ENCODE results near the gene SLC26A1.

Gene SLC26A1

DNA sequence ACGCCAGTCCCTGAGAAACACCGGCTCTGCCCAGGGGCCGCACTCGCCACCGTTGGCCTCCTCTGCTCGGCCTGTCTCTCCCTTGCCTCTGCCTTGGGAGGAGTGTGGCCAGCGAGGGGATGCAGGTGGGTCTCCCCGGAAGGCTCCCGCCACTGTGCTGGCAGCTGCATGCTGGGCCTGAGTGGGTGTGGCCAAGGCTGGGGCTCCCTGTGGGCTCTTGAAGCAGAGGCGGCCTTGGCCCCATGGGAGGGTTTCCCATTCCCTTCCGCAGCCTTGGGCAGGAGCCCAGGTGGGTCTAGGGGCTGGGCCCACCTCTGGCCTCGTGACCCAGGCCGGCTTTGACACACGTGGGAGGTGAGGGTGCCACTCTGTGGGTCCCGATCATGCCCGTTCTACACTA, 37.4 kb upstream of the SLC26A1 start:
- Histone ChIP-seq H2BK5ac (ENCODE audit: low read length) (peak overlapping the region; percentile 94), H3K14ac (ENCODE audit: low read length) (peak overlapping the region; percentile 4), H3K9ac (ENCODE audit: low read depth, low read length, poor library complexity) (peak overlapping the region; percentile 32), H3K27ac (replicated peaks; ENCODE audit: low read length) (no peak overlapping the region), H3K4me1 (ENCODE audit: control insufficient read depth in 2 of 2, insufficient read depth in 1 of 2, low read depth in 1 of 2, low read length in 2 of 2) (peaks cover 12 to 38% of the 10 kb centered on the region in 2 donors), H2AFZ (ENCODE audit: low read length) (no peak overlapping the region), H3K4me2 (ENCODE audit: insufficient read depth, low read length, poor library complexity, severe bottlenecking) (no peak overlapping the region), H4K8ac (ENCODE audit: low read depth, low read length) (no peak overlapping the region), H3K36me3 (replicated peaks in 1 of 2; ENCODE audit: control insufficient read depth in 2 of 2, insufficient read depth in 2 of 2, low read length in 2 of 2) (peaks cover 6 to 12% of the 10 kb centered on the region in 2 donors), H2BK15ac (ENCODE audit: low read length) (peak overlapping the region; percentile 96), H4K91ac (ENCODE audit: low read depth, low read length, poor library complexity) (no peak overlapping the region), H3K9me3 (replicated peaks in 1 of 2; ENCODE audit: control insufficient read depth in 2 of 2, insufficient read depth in 1 of 2, low read depth in 1 of 2, low read length in 2 of 2) (peaks cover 0 to 6% of the 10 kb centered on the region in 2 donors), H3K27me3 (ENCODE audit: control insufficient read depth in 3 of 3, insufficient read depth in 3 of 3, low read depth in 1 of 3, low read length in 3 of 3) (peaks cover 0 to 7% (median 0%) of the 10 kb centered on the region in 3 experiments), H3K18ac (ENCODE audit: low read length) (peak overlapping the region; percentile 29), H2BK12ac (ENCODE audit: low read length) (no peak overlapping the region), H3K79me1 (ENCODE audit: low read depth, low read length) (no peaks in the 10 kb centered on the region), H3K4ac (ENCODE audit: low read length) (no peak overlapping the region), H2BK120ac (ENCODE audit: low read depth, low read length) (no peak overlapping the region), H3K4me3 (ENCODE audit: low read length in 2 of 2) (no peak overlapping the region), H2AK5ac (ENCODE audit: low read depth, low read length) (peak overlapping the region; percentile 100), H3K23ac (ENCODE audit: low read depth, low read length, poor library complexity) (peak overlapping the region; percentile 30)
- DNase-seq (ENCODE audit: low spot score): no peak
- WGBS, 2 donors (ENCODE audit: extremely low coverage in 2 of 2, insufficient read length in 2 of 2, insufficient replicate concordance in 1 of 2): no CpG with 5 or more reads among the region's 16 CpGs

DNA sequence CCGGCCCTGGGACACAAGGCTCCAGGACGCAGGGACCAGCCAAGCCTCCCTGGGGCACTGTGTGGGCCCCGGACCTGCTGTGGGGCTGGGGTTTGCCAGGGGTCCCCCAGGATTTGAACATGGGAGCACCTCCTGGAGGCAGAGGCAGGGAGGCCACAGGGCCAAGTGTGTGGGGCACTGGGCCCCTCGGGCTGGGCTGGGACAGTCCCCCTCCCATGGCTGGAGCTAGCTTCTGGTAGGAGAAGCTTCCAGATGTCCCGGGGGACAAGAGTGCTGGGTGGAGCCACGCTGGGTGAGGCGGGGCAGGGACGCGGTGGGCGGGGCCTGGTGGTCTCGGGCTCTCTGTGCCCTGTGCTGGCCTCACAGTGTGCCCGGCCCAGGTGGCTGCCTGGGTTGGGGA, 36.8 kb upstream of the SLC26A1 start:
- Histone ChIP-seq H3K4ac (ENCODE audit: low read length) (peak overlapping the region; percentile 17), H3K79me1 (ENCODE audit: low read depth, low read length) (no peaks in the 10 kb centered on the region), H4K91ac (ENCODE audit: low read depth, low read length, poor library complexity) (peak overlapping the region; percentile 32), H3K23ac (ENCODE audit: low read depth, low read length, poor library complexity) (no peak overlapping the region), H2BK15ac (ENCODE audit: low read length) (peak overlapping the region; percentile 95), H2BK12ac (ENCODE audit: low read length) (peak overlapping the region; percentile 63), H2BK5ac (ENCODE audit: low read length) (peak overlapping the region; percentile 94), H3K27me3 (ENCODE audit: control insufficient read depth in 3 of 3, insufficient read depth in 3 of 3, low read depth in 1 of 3, low read length in 3 of 3) (peaks cover 0 to 7% (median 0%) of the 10 kb centered on the region in 3 experiments), H2AFZ (ENCODE audit: low read length) (no peak overlapping the region), H4K8ac (ENCODE audit: low read depth, low read length) (no peak overlapping the region), H3K4me3 (ENCODE audit: low read length in 2 of 2) (no peak overlapping the region), H3K36me3 (replicated peaks in 1 of 2; ENCODE audit: control insufficient read depth in 2 of 2, insufficient read depth in 2 of 2, low read length in 2 of 2) (peaks cover 12 to 18% of the 10 kb centered on the region in 2 donors), H3K4me2 (ENCODE audit: insufficient read depth, low read length, poor library complexity, severe bottlenecking) (no peak overlapping the region), H3K9ac (ENCODE audit: low read depth, low read length, poor library complexity) (no peak overlapping the region), H2BK120ac (ENCODE audit: low read depth, low read length) (no peak overlapping the region), H3K14ac (ENCODE audit: low read length) (no peak overlapping the region), H3K18ac (ENCODE audit: low read length) (peak overlapping the region; percentile 87), H3K4me1 (ENCODE audit: control insufficient read depth in 2 of 2, insufficient read depth in 1 of 2, low read depth in 1 of 2, low read length in 2 of 2) (peaks cover 12 to 39% of the 10 kb centered on the region in 2 donors), H3K27ac (replicated peaks; ENCODE audit: low read length) (no peak overlapping the region), H2AK5ac (ENCODE audit: low read depth, low read length) (peak overlapping the region; percentile 100), H3K9me3 (replicated peaks in 1 of 2; ENCODE audit: control insufficient read depth in 2 of 2, insufficient read depth in 1 of 2, low read depth in 1 of 2, low read length in 2 of 2) (peaks cover 0 to 11% of the 10 kb centered on the region in 2 donors)
- WGBS, 2 donors (ENCODE audit: extremely low coverage in 2 of 2, insufficient read length in 2 of 2, insufficient replicate concordance in 1 of 2): no CpG with 5 or more reads among the region's 12 CpGs
- DNase-seq (ENCODE audit: low spot score): no peak

DNA sequence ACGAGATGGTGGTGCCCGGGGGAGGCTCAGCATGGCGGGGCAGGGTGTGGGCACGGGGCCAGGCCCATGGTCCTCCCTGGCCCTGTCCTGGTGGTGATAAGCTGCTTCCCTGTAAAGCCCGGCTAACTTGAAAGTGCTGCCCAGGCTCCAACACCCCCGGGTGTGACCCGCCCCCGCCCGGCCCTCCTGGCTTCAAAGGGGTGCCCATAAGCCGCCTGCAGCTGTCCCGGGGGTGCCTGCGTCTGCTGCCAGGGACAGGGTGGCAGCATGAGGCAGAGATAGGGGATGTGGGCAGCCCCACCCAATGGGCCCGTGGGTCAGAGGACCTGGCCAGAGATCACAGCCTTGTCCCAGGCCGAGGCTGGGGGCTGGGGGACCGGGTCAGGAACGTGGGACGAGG, 36.3 kb upstream of the SLC26A1 start:
- H3K79me1 ChIP-seq (ENCODE audit: low read depth, low read length): peaks cover under 1% of the 10 kb centered on the region
- no peak overlapping the region for H3K4me2 ChIP-seq (ENCODE audit: insufficient read depth, low read length, poor library complexity, severe bottlenecking)
- H3K4me1 ChIP-seq (ENCODE audit: control insufficient read depth in 2 of 2, insufficient read depth in 1 of 2, low read depth in 1 of 2, low read length in 2 of 2): peaks cover 12 to 39% of the 10 kb centered on the region in 2 donors
- peak overlapping the region; percentile 84 for H2BK12ac ChIP-seq (ENCODE audit: low read length)
- peak overlapping the region; percentile 89 for H3K23ac ChIP-seq (ENCODE audit: low read depth, low read length, poor library complexity)
- H2AFZ ChIP-seq (ENCODE audit: low read length): no peak overlapping the region
- H4K91ac ChIP-seq (ENCODE audit: low read depth, low read length, poor library complexity): peak overlapping the region; percentile 32
- H4K8ac ChIP-seq (ENCODE audit: low read depth, low read length): no peak overlapping the region
- H2AK5ac ChIP-seq (ENCODE audit: low read depth, low read length): peak overlapping the region; percentile 100
- peaks cover 0 to 11% of the 10 kb centered on the region in 2 donors for H3K9me3 ChIP-seq (replicated peaks in 1 of 2; ENCODE audit: control insufficient read depth in 2 of 2, insufficient read depth in 1 of 2, low read depth in 1 of 2, low read length in 2 of 2)
- DNase-seq (ENCODE audit: low spot score): no peak
- H2BK5ac ChIP-seq (ENCODE audit: low read length): peak overlapping the region; percentile 94
- no peak overlapping the region for H3K27ac ChIP-seq (replicated peaks; ENCODE audit: low read length)
- H2BK120ac ChIP-seq (ENCODE audit: low read depth, low read length): no peak overlapping the region
- peak overlapping the region; percentile 95 for H2BK15ac ChIP-seq (ENCODE audit: low read length)
- no peak overlapping the region for H3K14ac ChIP-seq (ENCODE audit: low read length)
- peaks cover 0 to 7% (median 0%) of the 10 kb centered on the region in 3 experiments for H3K27me3 ChIP-seq (ENCODE audit: control insufficient read depth in 3 of 3, insufficient read depth in 3 of 3, low read depth in 1 of 3, low read length in 3 of 3)
- peaks cover 15 to 22% of the 10 kb centered on the region in 2 donors for H3K36me3 ChIP-seq (replicated peaks in 1 of 2; ENCODE audit: control insufficient read depth in 2 of 2, insufficient read depth in 2 of 2, low read length in 2 of 2)
- no peak overlapping the region for H3K4me3 ChIP-seq (ENCODE audit: low read length in 2 of 2)
- WGBS, 2 donors (ENCODE audit: extremely low coverage in 2 of 2, insufficient read length in 2 of 2, insufficient replicate concordance in 1 of 2): no CpG with 5 or more reads among the region's 17 CpGs
- H3K9ac ChIP-seq (ENCODE audit: low read depth, low read length, poor library complexity): no peak overlapping the region
- peak overlapping the region; percentile 17 for H3K4ac ChIP-seq (ENCODE audit: low read length)
- H3K18ac ChIP-seq (ENCODE audit: low read length): peak overlapping the region; percentile 87

DNA sequence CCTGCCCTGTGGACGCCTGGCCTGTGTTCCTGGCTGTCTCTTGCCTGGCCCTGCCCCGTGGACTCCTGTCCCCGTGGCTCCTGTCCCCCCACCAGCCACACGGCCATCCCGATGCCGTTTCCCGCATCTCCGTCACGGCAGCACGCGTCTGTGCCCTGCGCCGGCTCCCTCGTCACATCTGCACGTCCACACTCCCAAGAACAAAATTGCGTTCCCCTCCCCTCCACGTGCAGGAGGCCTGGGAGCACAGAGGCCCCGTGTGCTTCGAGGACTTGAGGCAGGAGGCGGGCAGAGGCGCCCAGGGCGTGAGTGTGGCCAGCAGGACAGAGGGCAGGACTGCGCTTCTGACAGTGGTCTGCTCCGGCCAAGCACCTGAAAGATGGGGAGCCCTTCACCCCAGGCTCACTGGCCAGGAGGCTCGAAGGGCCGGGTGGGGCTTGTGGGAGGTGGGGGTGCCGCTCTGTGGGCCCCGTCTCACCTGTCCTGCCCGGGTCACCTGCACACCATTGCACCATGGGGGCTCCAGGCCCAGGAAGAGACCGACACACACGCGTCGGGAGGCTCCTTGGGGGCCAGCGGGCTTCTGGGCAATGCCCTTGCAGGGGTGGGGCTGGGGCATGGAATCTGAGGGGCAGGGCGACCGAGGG, 35.5 kb upstream of the SLC26A1 start:
- H2BK15ac ChIP-seq (ENCODE audit: low read length): peak overlapping the region; percentile 58
- H4K91ac ChIP-seq (ENCODE audit: low read depth, low read length, poor library complexity): no peak overlapping the region
- WGBS, 2 donors (ENCODE audit: extremely low coverage in 2 of 2, insufficient read length in 2 of 2, insufficient replicate concordance in 1 of 2): no CpG with 5 or more reads among the region's 36 CpGs
- H3K9me3 ChIP-seq (replicated peaks in 1 of 2; ENCODE audit: control insufficient read depth in 2 of 2, insufficient read depth in 1 of 2, low read depth in 1 of 2, low read length in 2 of 2): peaks cover 0 to 11% of the 10 kb centered on the region in 2 donors
- H3K9ac ChIP-seq (ENCODE audit: low read depth, low read length, poor library complexity): peak overlapping the region; percentile 77
- H2AFZ ChIP-seq (ENCODE audit: low read length): no peak overlapping the region
- H2BK12ac ChIP-seq (ENCODE audit: low read length): peak overlapping the region; percentile 99
- no peak for DNase-seq (ENCODE audit: low spot score)
- peak overlapping the region; percentile 98 for H3K14ac ChIP-seq (ENCODE audit: low read length)
- peaks cover 20 to 27% of the 10 kb centered on the region in 2 donors for H3K36me3 ChIP-seq (replicated peaks in 1 of 2; ENCODE audit: control insufficient read depth in 2 of 2, insufficient read depth in 2 of 2, low read length in 2 of 2)
- peaks cover 5% of the 10 kb centered on the region for H3K79me1 ChIP-seq (ENCODE audit: low read depth, low read length)
- H2AK5ac ChIP-seq (ENCODE audit: low read depth, low read length): peak overlapping the region; percentile 100
- peak overlapping the region; percentile 89 for H3K23ac ChIP-seq (ENCODE audit: low read depth, low read length, poor library complexity)
- peak overlapping the region; percentile 9 for H3K27ac ChIP-seq (replicated peaks; ENCODE audit: low read length)
- H2BK5ac ChIP-seq (ENCODE audit: low read length): peak overlapping the region; percentile 90
- H2BK120ac ChIP-seq (ENCODE audit: low read depth, low read length): no peak overlapping the region
- peaks cover 12 to 35% of the 10 kb centered on the region in 2 donors for H3K4me1 ChIP-seq (ENCODE audit: control insufficient read depth in 2 of 2, insufficient read depth in 1 of 2, low read depth in 1 of 2, low read length in 2 of 2)
- peak overlapping the region; percentile 89 for H3K4ac ChIP-seq (ENCODE audit: low read length)
- no peak overlapping the region for H3K4me2 ChIP-seq (ENCODE audit: insufficient read depth, low read length, poor library complexity, severe bottlenecking)
- peak overlapping the region in 1 of 2 donors; percentile 34 for H3K4me3 ChIP-seq (ENCODE audit: low read length in 2 of 2)
- H3K27me3 ChIP-seq (ENCODE audit: control insufficient read depth in 3 of 3, insufficient read depth in 3 of 3, low read depth in 1 of 3, low read length in 3 of 3): peaks cover 0 to 7% (median 0%) of the 10 kb centered on the region in 3 experiments
- H4K8ac ChIP-seq (ENCODE audit: low read depth, low read length): peak overlapping the region; percentile 43
- peak overlapping the region; percentile 5 for H3K18ac ChIP-seq (ENCODE audit: low read length)
